Amniotic stem cell (primary cell): ENCODE data around the gene NINJ1.
A peak's percentile ranks its signal among the peaks of the same experiment; 100 is the strongest.

Source experiments
- DNase-seq: peaks from one replicate; lab custom pipeline; 2025; lab: John Stamatoyannopoulos, UW

The NINJ1 gene, protein sequence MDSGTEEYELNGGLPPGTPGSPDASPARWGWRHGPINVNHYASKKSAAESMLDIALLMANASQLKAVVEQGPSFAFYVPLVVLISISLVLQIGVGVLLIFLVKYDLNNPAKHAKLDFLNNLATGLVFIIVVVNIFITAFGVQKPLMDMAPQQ

GRCh38 chr9:93134015-93134739 is at the start of gene NINJ1:
Gene NINJ1 (minus strand): TSS chr9:93134251. CDS start chr9:93134217, 34 bp downstream.
- peak; percentile 29 for DNase-seq

- DNase-seq, result no peak
These were observed 49.1 kb upstream of the NINJ1 start for GRCh38 chr9:93183131-93183662.

- DNase-seq, result no peak
These were observed 48.5 kb upstream of the NINJ1 start for GRCh38 chr9:93182572-93182971.

- no peak for DNase-seq
These were observed 47.8 kb upstream of the NINJ1 start for GRCh38 chr9:93181672-93182435.

- no peak for DNase-seq
These were observed 46.9 kb upstream of the NINJ1 start for GRCh38 chr9:93180938-93181337.

- no peak for DNase-seq
These were observed 45.1 kb upstream of the NINJ1 start for GRCh38 chr9:93178851-93179786.

- DNase-seq, result no peak
These were observed 43.6 kb upstream of the NINJ1 start for GRCh38 chr9:93177676-93178075.

DNA sequence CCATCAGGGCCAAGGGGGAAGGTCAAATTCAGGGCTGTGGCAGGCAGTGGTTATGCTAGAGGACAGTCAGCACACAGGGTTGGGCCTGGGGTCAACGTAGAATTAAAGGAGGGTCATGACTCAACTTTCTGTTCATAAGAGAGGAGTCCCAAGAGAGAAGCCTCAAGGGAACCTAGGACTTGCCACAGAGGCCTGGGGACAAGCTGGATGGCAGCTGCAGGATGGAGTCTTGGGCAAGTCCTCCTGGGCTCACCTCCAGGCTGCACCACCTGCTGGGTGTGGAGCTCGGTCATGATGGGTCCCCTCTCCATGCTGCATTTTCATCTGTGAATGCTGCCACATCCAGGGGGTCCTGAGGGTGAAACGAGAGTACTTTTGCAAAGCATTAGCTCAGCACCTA is 40.9 kb upstream of the NINJ1 start:
- DNase-seq, result no peak

- no peak for DNase-seq
These were observed 39.5 kb upstream of the NINJ1 start for GRCh38 chr9:93173365-93174051.

- no peak for DNase-seq
These were observed 38.8 kb upstream of the NINJ1 start for GRCh38 chr9:93172666-93173364.

GRCh38 chr9:93171261-93171990 is 37.4 kb upstream of the NINJ1 start:
- DNase-seq, result no peak

DNA sequence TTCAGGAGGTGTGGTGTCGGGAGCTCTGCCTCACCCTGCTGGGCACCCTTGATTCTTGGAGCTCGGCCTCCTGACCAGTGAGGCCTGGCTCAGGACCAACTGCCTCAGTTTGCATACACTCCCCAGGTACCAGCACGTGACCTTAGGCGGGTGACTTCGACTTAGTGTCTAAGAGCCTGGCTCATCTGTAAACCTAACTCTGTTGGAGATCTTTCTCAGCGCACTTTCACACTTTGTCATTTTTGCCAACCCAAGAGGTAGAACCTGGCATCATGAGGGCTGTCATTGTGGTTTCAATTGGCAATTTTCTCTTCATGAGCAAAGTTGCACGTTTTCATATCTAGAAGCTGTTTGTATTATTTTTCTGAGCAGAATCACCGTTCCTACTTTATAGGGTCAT is 36.5 kb upstream of the NINJ1 start:
- no peak for DNase-seq

- DNase-seq, result no peak
These were observed 35.4 kb upstream of the NINJ1 start for GRCh38 chr9:93169444-93169843.

DNA sequence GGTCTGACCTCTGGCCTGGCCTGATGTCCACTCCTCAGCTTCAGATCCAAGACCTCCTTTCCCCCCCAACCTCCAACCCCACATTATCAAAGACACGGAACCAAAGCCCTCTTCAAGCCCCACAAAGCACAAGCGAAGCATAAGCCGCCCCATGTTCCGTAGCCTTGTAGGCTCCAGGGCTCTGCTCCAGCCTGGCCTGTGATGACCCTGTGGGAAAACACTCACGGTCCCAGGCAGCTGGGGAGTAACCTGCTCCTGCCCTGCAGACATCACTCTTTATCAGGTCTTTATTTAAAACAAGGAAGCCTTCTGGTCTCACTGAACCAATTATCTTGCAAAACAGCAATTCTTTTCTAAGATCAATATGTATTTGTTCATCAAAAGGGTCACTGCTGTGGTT is 34.5 kb upstream of the NINJ1 start:
- DNase-seq, result no peak

DNA sequence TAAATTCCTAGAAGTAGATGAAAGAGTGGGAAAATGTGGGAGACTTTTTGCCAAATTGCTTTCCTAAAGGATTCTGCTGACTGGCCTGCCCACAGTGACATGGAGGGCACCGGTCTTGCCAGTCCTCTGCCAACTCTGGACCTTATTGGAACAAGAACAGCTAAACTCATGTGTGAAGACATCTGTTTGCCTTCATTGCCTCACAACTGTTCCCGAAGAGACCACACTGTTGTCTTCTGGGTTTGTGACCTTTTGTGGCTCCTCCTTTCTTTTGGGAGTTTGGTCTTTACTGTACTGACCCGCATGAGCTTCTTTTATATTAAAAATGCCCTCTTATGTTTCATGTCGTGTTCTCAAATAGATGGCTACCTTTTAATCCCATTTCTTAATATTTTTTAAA is 33.8 kb upstream of the NINJ1 start:
- DNase-seq, result no peak

DNA sequence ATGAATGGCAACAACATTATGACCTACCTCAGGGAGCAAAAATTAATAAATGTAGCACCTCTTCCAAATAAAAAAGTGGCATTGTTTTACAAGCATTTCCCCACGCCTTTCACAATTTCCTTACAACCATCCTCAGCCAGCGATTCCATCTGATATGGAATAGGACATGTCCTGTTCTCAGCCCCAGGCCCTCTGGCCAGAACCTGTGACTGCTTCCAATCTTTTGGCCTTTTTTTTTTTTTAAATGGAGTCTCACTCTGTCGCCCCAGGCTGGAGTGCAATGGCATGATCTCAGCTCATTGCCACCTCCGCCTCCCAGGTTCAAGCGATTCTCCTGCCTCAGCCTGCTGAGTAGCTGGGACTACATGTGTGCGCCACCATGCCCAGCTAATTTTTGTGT is 33.1 kb upstream of the NINJ1 start:
- DNase-seq, result no peak

- DNase-seq, result no peak
These were observed 32.6 kb upstream of the NINJ1 start for GRCh38 chr9:93166699-93167098.

GRCh38 chr9:93164085-93164484 is 30.0 kb upstream of the NINJ1 start:
- no peak for DNase-seq

- DNase-seq, result no peak
These were observed 27.9 kb upstream of the NINJ1 start for GRCh38 chr9:93161786-93162562.
